ENCODE results near the gene NFXL1.

The NFXL1 gene

GRCh38 chr4:47914220-47914925 lies at the start of gene NFXL1:
Gene NFXL1 (minus strand): TSS chr4:47914583. CDS start chr4:47914203, 380 bp downstream.
- peaks cover 7% of the 10 kb centered on the region for H3K27me3 ChIP-seq (ENCODE audit: control insufficient read depth, insufficient read depth, low read length)
- peak within 1 kb of the TSS; percentile 92 for H3K4me3 ChIP-seq (ENCODE audit: low read length)
- H3K4me1 ChIP-seq (ENCODE audit: control insufficient read depth, low read depth, low read length), result peaks cover 7% of the 10 kb centered on the region
- H3K9me3 ChIP-seq (ENCODE audit: control insufficient read depth, low read depth, low read length), result no peaks in the 10 kb centered on the region
- H3K36me3 ChIP-seq (ENCODE audit: control insufficient read depth, low read depth, low read length), result peaks cover 13% of the 10 kb centered on the region
- H3K9ac ChIP-seq (ENCODE audit: low read length), result peak within 1 kb of the TSS; percentile 89
- H3K27ac ChIP-seq (ENCODE audit: low read length), result peak within 1 kb of the TSS; percentile 83

GRCh38 chr4:47954677-47955076 lies 40.3 kb upstream of the NFXL1 start:
- Histone ChIP-seq H3K36me3 (ENCODE audit: control insufficient read depth, low read depth, low read length) (no peaks in the 10 kb centered on the region), H3K27me3 (ENCODE audit: control insufficient read depth, insufficient read depth, low read length) (no peaks in the 10 kb centered on the region), H3K9me3 (ENCODE audit: control insufficient read depth, low read depth, low read length) (no peaks in the 10 kb centered on the region), H3K9ac (ENCODE audit: low read length) (no peak overlapping the region), H3K4me3 (ENCODE audit: low read length) (no peak overlapping the region), H3K4me1 (ENCODE audit: control insufficient read depth, low read depth, low read length) (no peaks in the 10 kb centered on the region), H3K27ac (ENCODE audit: low read length) (no peak overlapping the region)

GRCh38 chr4:47954245-47954644 lies 39.9 kb upstream of the NFXL1 start:
- H3K36me3 ChIP-seq (ENCODE audit: control insufficient read depth, low read depth, low read length), result no peaks in the 10 kb centered on the region
- H3K4me1 ChIP-seq (ENCODE audit: control insufficient read depth, low read depth, low read length), result no peaks in the 10 kb centered on the region
- no peaks in the 10 kb centered on the region for H3K9me3 ChIP-seq (ENCODE audit: control insufficient read depth, low read depth, low read length)
- H3K27me3 ChIP-seq (ENCODE audit: control insufficient read depth, insufficient read depth, low read length), result no peaks in the 10 kb centered on the region
- H3K27ac ChIP-seq (ENCODE audit: low read length), result no peak overlapping the region
- no peak overlapping the region for H3K4me3 ChIP-seq (ENCODE audit: low read length)
- no peak overlapping the region for H3K9ac ChIP-seq (ENCODE audit: low read length)

- Histone ChIP-seq H3K9ac (ENCODE audit: low read length) (no peak overlapping the region), H3K27me3 (ENCODE audit: control insufficient read depth, insufficient read depth, low read length) (no peaks in the 10 kb centered on the region), H3K4me3 (ENCODE audit: low read length) (no peak overlapping the region), H3K9me3 (ENCODE audit: control insufficient read depth, low read depth, low read length) (no peaks in the 10 kb centered on the region), H3K4me1 (ENCODE audit: control insufficient read depth, low read depth, low read length) (no peaks in the 10 kb centered on the region), H3K36me3 (ENCODE audit: control insufficient read depth, low read depth, low read length) (no peaks in the 10 kb centered on the region), H3K27ac (ENCODE audit: low read length) (no peak overlapping the region)
Observed at GRCh38 chr4:47945930-47946726, 31.7 kb upstream of the NFXL1 start.

GRCh38 chr4:47942081-47942819 lies 27.9 kb upstream of the NFXL1 start:
- H3K4me3 ChIP-seq (ENCODE audit: low read length), result no peak overlapping the region
- no peaks in the 10 kb centered on the region for H3K9me3 ChIP-seq (ENCODE audit: control insufficient read depth, low read depth, low read length)
- H3K27ac ChIP-seq (ENCODE audit: low read length), result no peak overlapping the region
- no peaks in the 10 kb centered on the region for H3K27me3 ChIP-seq (ENCODE audit: control insufficient read depth, insufficient read depth, low read length)
- H3K36me3 ChIP-seq (ENCODE audit: control insufficient read depth, low read depth, low read length), result no peaks in the 10 kb centered on the region
- H3K4me1 ChIP-seq (ENCODE audit: control insufficient read depth, low read depth, low read length), result no peaks in the 10 kb centered on the region
- no peak overlapping the region for H3K9ac ChIP-seq (ENCODE audit: low read length)

- Histone ChIP-seq H3K9me3 (ENCODE audit: control insufficient read depth, low read depth, low read length) (no peaks in the 10 kb centered on the region), H3K36me3 (ENCODE audit: control insufficient read depth, low read depth, low read length) (no peaks in the 10 kb centered on the region), H3K4me1 (ENCODE audit: control insufficient read depth, low read depth, low read length) (no peaks in the 10 kb centered on the region), H3K27me3 (ENCODE audit: control insufficient read depth, insufficient read depth, low read length) (no peaks in the 10 kb centered on the region), H3K27ac (ENCODE audit: low read length) (no peak overlapping the region), H3K4me3 (ENCODE audit: low read length) (no peak overlapping the region), H3K9ac (ENCODE audit: low read length) (no peak overlapping the region)
Observed at GRCh38 chr4:47939456-47939855, 25.1 kb upstream of the NFXL1 start.

GRCh38 chr4:47936336-47936735 lies 22.0 kb upstream of the NFXL1 start:
- H3K9me3 ChIP-seq (ENCODE audit: control insufficient read depth, low read depth, low read length), result no peaks in the 10 kb centered on the region
- H3K36me3 ChIP-seq (ENCODE audit: control insufficient read depth, low read depth, low read length), result no peaks in the 10 kb centered on the region
- H3K4me3 ChIP-seq (ENCODE audit: low read length), result no peak overlapping the region
- H3K27ac ChIP-seq (ENCODE audit: low read length), result no peak overlapping the region
- no peaks in the 10 kb centered on the region for H3K27me3 ChIP-seq (ENCODE audit: control insufficient read depth, insufficient read depth, low read length)
- H3K4me1 ChIP-seq (ENCODE audit: control insufficient read depth, low read depth, low read length), result no peaks in the 10 kb centered on the region
- H3K9ac ChIP-seq (ENCODE audit: low read length), result no peak overlapping the region

- Histone ChIP-seq H3K4me3 (ENCODE audit: low read length) (no peak overlapping the region), H3K27me3 (ENCODE audit: control insufficient read depth, insufficient read depth, low read length) (no peaks in the 10 kb centered on the region), H3K9ac (ENCODE audit: low read length) (no peak overlapping the region), H3K9me3 (ENCODE audit: control insufficient read depth, low read depth, low read length) (no peaks in the 10 kb centered on the region), H3K36me3 (ENCODE audit: control insufficient read depth, low read depth, low read length) (no peaks in the 10 kb centered on the region), H3K4me1 (ENCODE audit: control insufficient read depth, low read depth, low read length) (no peaks in the 10 kb centered on the region), H3K27ac (ENCODE audit: low read length) (no peak overlapping the region)
Observed at GRCh38 chr4:47933840-47934239, 19.5 kb upstream of the NFXL1 start.

- Histone ChIP-seq H3K27ac (ENCODE audit: low read length) (no peak overlapping the region), H3K9me3 (ENCODE audit: control insufficient read depth, low read depth, low read length) (no peaks in the 10 kb centered on the region), H3K36me3 (ENCODE audit: control insufficient read depth, low read depth, low read length) (no peaks in the 10 kb centered on the region), H3K9ac (ENCODE audit: low read length) (no peak overlapping the region), H3K4me1 (ENCODE audit: control insufficient read depth, low read depth, low read length) (no peaks in the 10 kb centered on the region), H3K4me3 (ENCODE audit: low read length) (no peak overlapping the region), H3K27me3 (ENCODE audit: control insufficient read depth, insufficient read depth, low read length) (no peaks in the 10 kb centered on the region)
Observed at GRCh38 chr4:47930971-47931804, 16.8 kb upstream of the NFXL1 start.

GRCh38 chr4:47929682-47930201 lies 15.4 kb upstream of the NFXL1 start:
- no peaks in the 10 kb centered on the region for H3K4me1 ChIP-seq (ENCODE audit: control insufficient read depth, low read depth, low read length)
- no peak overlapping the region for H3K9ac ChIP-seq (ENCODE audit: low read length)
- H3K27ac ChIP-seq (ENCODE audit: low read length), result no peak overlapping the region
- H3K9me3 ChIP-seq (ENCODE audit: control insufficient read depth, low read depth, low read length), result no peaks in the 10 kb centered on the region
- H3K36me3 ChIP-seq (ENCODE audit: control insufficient read depth, low read depth, low read length), result no peaks in the 10 kb centered on the region
- H3K27me3 ChIP-seq (ENCODE audit: control insufficient read depth, insufficient read depth, low read length), result no peaks in the 10 kb centered on the region
- H3K4me3 ChIP-seq (ENCODE audit: low read length), result no peak overlapping the region
